ENCODE results near the gene TNIK. TPM values are rescaled to one million over a fixed set of nuclear protein-coding genes. Genes with fewer than 3 reads are reported as not detected.
"Not testable (repeated sequence)": the region's sequence is repeated elsewhere in the genome, so short reads cannot be mapped to it uniquely, and the experiment has no call there.

Gene TNIK
- total and polyA plus RNA-seq, 2 donors: 6.5 to 9.0 TPM

GRCh38 chr3:171126478-171127209, 333.6 kb downstream of the TNIK start:
- Histone ChIP-seq H3K27me3 (ENCODE audit: control insufficient read depth in 2 of 2, insufficient read depth in 1 of 2, low read length in 1 of 2) (no peaks in the 10 kb centered on the region), H3K27ac (ENCODE audit: low read depth in 1 of 2, low read length in 1 of 2) (no peak overlapping the region), H3K9me3 (ENCODE audit: control insufficient read depth in 2 of 2, insufficient read depth in 1 of 2, low read length in 1 of 2) (no peaks in the 10 kb centered on the region), H3K4me1 (ENCODE audit: control insufficient read depth in 2 of 2, insufficient read depth in 2 of 2, low read length in 2 of 2) (no peaks in the 10 kb centered on the region), H3K4me3 (ENCODE audit: low read length in 2 of 2) (no peak overlapping the region), H3K36me3 (ENCODE audit: control insufficient read depth in 2 of 2, insufficient read depth in 2 of 2, low read length in 1 of 2) (no peaks in the 10 kb centered on the region)
- 98% methylated on average over 7 of the region's 7 CpGs for WGBS
- DNase-seq (ENCODE audit: low read depth in 6 of 9, low spot score in 9 of 9): no peak

GRCh38 chr3:171125010-171125409, 335.2 kb downstream of the TNIK start:
- DNase-seq (ENCODE audit: low read depth in 6 of 9, low spot score in 9 of 9): no peak
- no peaks in the 10 kb centered on the region for H3K36me3 ChIP-seq (ENCODE audit: control insufficient read depth in 2 of 2, insufficient read depth in 2 of 2, low read length in 1 of 2)
- no peak overlapping the region for H3K27ac ChIP-seq (ENCODE audit: low read depth in 1 of 2, low read length in 1 of 2)
- no peaks in the 10 kb centered on the region for H3K4me1 ChIP-seq (ENCODE audit: control insufficient read depth in 2 of 2, insufficient read depth in 2 of 2, low read length in 2 of 2)
- WGBS: 99% methylated on average over 1 of the region's 1 CpG
- H3K4me3 ChIP-seq (ENCODE audit: low read length in 2 of 2): no peak overlapping the region
- no peaks in the 10 kb centered on the region for H3K27me3 ChIP-seq (ENCODE audit: control insufficient read depth in 2 of 2, insufficient read depth in 1 of 2, low read length in 1 of 2)
- no peaks in the 10 kb centered on the region for H3K9me3 ChIP-seq (ENCODE audit: control insufficient read depth in 2 of 2, insufficient read depth in 1 of 2, low read length in 1 of 2)

- Histone ChIP-seq H3K27me3 (ENCODE audit: control insufficient read depth in 2 of 2, insufficient read depth in 1 of 2, low read length in 1 of 2) (no peaks in the 10 kb centered on the region), H3K27ac (ENCODE audit: low read depth in 1 of 2, low read length in 1 of 2) (no peak overlapping the region), H3K36me3 (ENCODE audit: control insufficient read depth in 2 of 2, insufficient read depth in 2 of 2, low read length in 1 of 2) (no peaks in the 10 kb centered on the region), H3K4me3 (ENCODE audit: low read length in 2 of 2) (no peak overlapping the region), H3K9me3 (ENCODE audit: control insufficient read depth in 2 of 2, insufficient read depth in 1 of 2, low read length in 1 of 2) (no peaks in the 10 kb centered on the region), H3K4me1 (ENCODE audit: control insufficient read depth in 2 of 2, insufficient read depth in 2 of 2, low read length in 2 of 2) (no peaks in the 10 kb centered on the region)
- no peak for DNase-seq (ENCODE audit: low read depth in 6 of 9, low spot score in 9 of 9)
Measured at GRCh38 chr3:171123915-171124314, 336.3 kb downstream of the TNIK start.

GRCh38 chr3:171122861-171123260, 337.3 kb downstream of the TNIK start:
- no peak for DNase-seq (ENCODE audit: low read depth in 6 of 9, low spot score in 9 of 9)
- 94% methylated on average over 2 of the region's 2 CpGs for WGBS
- Histone ChIP-seq H3K36me3 (ENCODE audit: control insufficient read depth in 2 of 2, insufficient read depth in 2 of 2, low read length in 1 of 2) (no peaks in the 10 kb centered on the region), H3K9me3 (ENCODE audit: control insufficient read depth in 2 of 2, insufficient read depth in 1 of 2, low read length in 1 of 2) (no peaks in the 10 kb centered on the region), H3K4me3 (ENCODE audit: low read length in 2 of 2) (no peak overlapping the region), H3K27me3 (ENCODE audit: control insufficient read depth in 2 of 2, insufficient read depth in 1 of 2, low read length in 1 of 2) (no peaks in the 10 kb centered on the region), H3K4me1 (ENCODE audit: control insufficient read depth in 2 of 2, insufficient read depth in 2 of 2, low read length in 2 of 2) (no peaks in the 10 kb centered on the region), H3K27ac (ENCODE audit: low read depth in 1 of 2, low read length in 1 of 2) (no peak overlapping the region)

- Histone ChIP-seq H3K9me3 (ENCODE audit: control insufficient read depth in 2 of 2, insufficient read depth in 1 of 2, low read length in 1 of 2) (no peaks in the 10 kb centered on the region), H3K27me3 (ENCODE audit: control insufficient read depth in 2 of 2, insufficient read depth in 1 of 2, low read length in 1 of 2) (no peaks in the 10 kb centered on the region), H3K27ac (ENCODE audit: low read depth in 1 of 2, low read length in 1 of 2) (no peak overlapping the region), H3K4me1 (ENCODE audit: control insufficient read depth in 2 of 2, insufficient read depth in 2 of 2, low read length in 2 of 2) (no peaks in the 10 kb centered on the region), H3K36me3 (ENCODE audit: control insufficient read depth in 2 of 2, insufficient read depth in 2 of 2, low read length in 1 of 2) (no peaks in the 10 kb centered on the region), H3K4me3 (ENCODE audit: low read length in 2 of 2) (no peak overlapping the region)
- 96% methylated on average over 3 of the region's 3 CpGs for WGBS
- DNase-seq (ENCODE audit: low read depth in 6 of 9, low spot score in 9 of 9): no peak
Measured at GRCh38 chr3:171122240-171122639, 338.0 kb downstream of the TNIK start.

GRCh38 chr3:171121801-171122200, 338.4 kb downstream of the TNIK start:
- Histone ChIP-seq H3K4me3 (ENCODE audit: low read length in 2 of 2) (no peak overlapping the region), H3K36me3 (ENCODE audit: control insufficient read depth in 2 of 2, insufficient read depth in 2 of 2, low read length in 1 of 2) (no peaks in the 10 kb centered on the region), H3K9me3 (ENCODE audit: control insufficient read depth in 2 of 2, insufficient read depth in 1 of 2, low read length in 1 of 2) (no peaks in the 10 kb centered on the region), H3K27ac (ENCODE audit: low read depth in 1 of 2, low read length in 1 of 2) (no peak overlapping the region), H3K4me1 (ENCODE audit: control insufficient read depth in 2 of 2, insufficient read depth in 2 of 2, low read length in 2 of 2) (no peaks in the 10 kb centered on the region), H3K27me3 (ENCODE audit: control insufficient read depth in 2 of 2, insufficient read depth in 1 of 2, low read length in 1 of 2) (no peaks in the 10 kb centered on the region)
- no peak for DNase-seq (ENCODE audit: low read depth in 6 of 9, low spot score in 9 of 9)

- H3K4me1 ChIP-seq (ENCODE audit: control insufficient read depth in 2 of 2, insufficient read depth in 2 of 2, low read length in 2 of 2); H3K27me3 ChIP-seq (ENCODE audit: control insufficient read depth in 2 of 2, insufficient read depth in 1 of 2, low read length in 1 of 2); H3K9me3 ChIP-seq (ENCODE audit: control insufficient read depth in 2 of 2, insufficient read depth in 1 of 2, low read length in 1 of 2); H3K36me3 ChIP-seq (ENCODE audit: control insufficient read depth in 2 of 2, insufficient read depth in 2 of 2, low read length in 1 of 2); H3K4me3 ChIP-seq (ENCODE audit: low read length in 2 of 2); DNase-seq (ENCODE audit: low read depth in 6 of 9, low spot score in 9 of 9); H3K27ac ChIP-seq (ENCODE audit: low read depth in 1 of 2, low read length in 1 of 2): not testable (repeated sequence)
- WGBS: 97% methylated on average over 3 of the region's 3 CpGs
Measured at GRCh38 chr3:171119402-171119801, 340.8 kb downstream of the TNIK start.

- 78% methylated on average over 3 of the region's 3 CpGs for WGBS
- H3K27me3 ChIP-seq (ENCODE audit: control insufficient read depth in 2 of 2, insufficient read depth in 1 of 2, low read length in 1 of 2); H3K9me3 ChIP-seq (ENCODE audit: control insufficient read depth in 2 of 2, insufficient read depth in 1 of 2, low read length in 1 of 2); H3K27ac ChIP-seq (ENCODE audit: low read depth in 1 of 2, low read length in 1 of 2); H3K4me3 ChIP-seq (ENCODE audit: low read length in 2 of 2); DNase-seq (ENCODE audit: low read depth in 6 of 9, low spot score in 9 of 9); H3K36me3 ChIP-seq (ENCODE audit: control insufficient read depth in 2 of 2, insufficient read depth in 2 of 2, low read length in 1 of 2); H3K4me1 ChIP-seq (ENCODE audit: control insufficient read depth in 2 of 2, insufficient read depth in 2 of 2, low read length in 2 of 2): not testable (repeated sequence)
Measured at GRCh38 chr3:171118993-171119392, 341.2 kb downstream of the TNIK start.

- no peak for DNase-seq (ENCODE audit: low read depth in 6 of 9, low spot score in 9 of 9)
- peaks cover 0 to 4% of the 10 kb centered on the region in 2 donors for H3K36me3 ChIP-seq (ENCODE audit: control insufficient read depth in 2 of 2, insufficient read depth in 2 of 2, low read length in 1 of 2)
Measured at GRCh38 chr3:171116824-171117395, 343.3 kb downstream of the TNIK start.

More at GRCh38 chr3:171116824-171117395, 343.3 kb downstream of the TNIK start:
- Histone ChIP-seq H3K4me1 (ENCODE audit: control insufficient read depth in 2 of 2, insufficient read depth in 2 of 2, low read length in 2 of 2) (no peaks in the 10 kb centered on the region), H3K4me3 (ENCODE audit: low read length in 2 of 2) (no peak overlapping the region), H3K27me3 (ENCODE audit: control insufficient read depth in 2 of 2, insufficient read depth in 1 of 2, low read length in 1 of 2) (no peaks in the 10 kb centered on the region), H3K27ac (ENCODE audit: low read depth in 1 of 2, low read length in 1 of 2) (no peak overlapping the region), H3K9me3 (ENCODE audit: control insufficient read depth in 2 of 2, insufficient read depth in 1 of 2, low read length in 1 of 2) (no peaks in the 10 kb centered on the region)
- WGBS: 96% methylated on average over 2 of the region's 2 CpGs
